HCT116 (cell line): ENCODE results near the gene MYO1F.

ENCODE experiments used
- CEBPB ChIP-seq: IDR thresholded peaks from 2 replicates; pipeline ENCODE4 v1.6.1; 2012; ENCODE audit warnings: low read depth
- CTCF ChIP-seq, 3 experiments: fragments of 200-600 bp in 1 of 3; sonication (generic) in 1 of 3; IDR thresholded peaks in 2 of 3; conservative IDR thresholded peaks in 1 of 3; 2 replicates each; pipeline ENCODE4 v1.5.1; 2012 to 2017; ENCODE audit warnings: low read depth in 2 of 3, low read length in 2 of 3, antibody characterized with exemption in 1 of 3, borderline replicate concordance in 1 of 3, control low read depth in 1 of 3, mild to moderate bottlenecking in 1 of 3, mixed read lengths in 1 of 3, mixed run types in 1 of 3, moderate library complexity in 1 of 3; ENCODE audit not compliant: insufficient read depth in 1 of 3
- EZH2 ChIP-seq: fragments of 200-600 bp; sonication (generic); IDR thresholded peaks from 2 replicates; pipeline ENCODE4 v1.6.1; 2017; ENCODE audit warnings: antibody characterized with exemption, mixed run types
- EZH2phosphoT487 ChIP-seq: fragments of 200-600 bp; IDR thresholded peaks from 2 replicates; pipeline ENCODE4 v1.6.1; 2018; ENCODE audit warnings: antibody characterized with exemption, borderline replicate concordance
- MAX ChIP-seq: IDR thresholded peaks from 2 replicates; pipeline ENCODE4 v1.6.1; 2012
- POLR2A ChIP-seq: IDR thresholded peaks from 2 replicates; pipeline ENCODE4 v1.7.0; 2011; ENCODE audit warnings: borderline replicate concordance; ENCODE audit not compliant: insufficient read depth, insufficient read length; ENCODE audit errors: extremely low read depth
- RAD21 ChIP-seq: IDR thresholded peaks from 2 replicates; pipeline ENCODE4 v1.6.1; 2012; ENCODE audit warnings: low read depth, mild to moderate bottlenecking
- REST ChIP-seq: IDR thresholded peaks from 2 replicates; pipeline ENCODE4 v1.6.1; 2012; ENCODE audit warnings: low read depth
- SP1 ChIP-seq: IDR thresholded peaks from 2 replicates; pipeline ENCODE4 v1.6.1; 2012; ENCODE audit warnings: low read depth

GRCh38 chr19:8605514-8605913 lies 28.3 kb upstream of the MYO1F start:
- TF ChIP-seq CTCF (IDR thresholded peaks at IDR 0.05 in 2 of 3, conservative IDR thresholded peaks at IDR 0.05 in 1 of 3; ENCODE audit: borderline replicate concordance in 1 of 3, insufficient read depth in 1 of 3, low read depth in 2 of 3, low read length in 2 of 3) (no peak), RAD21 (no peak), CEBPB (no peak), SP1 (no peak), MAX (no peak), POLR2A (no peak), EZH2 (no peak), EZH2phosphoT487 (no peak), REST (no peak)
